Muscle of arm (tissue), 12 donors: ENCODE results near the gene GJB4. TPM values are rescaled to one million over a fixed set of nuclear protein-coding genes. Genes with fewer than 3 reads are reported as not detected.
"Not testable (repeated sequence)": the region's sequence is repeated elsewhere in the genome, so short reads cannot be mapped to it uniquely, and the experiment has no call there.

Experiments used
- DNase-seq: peaks from one replicate; pipeline ENCODE4 v3.0.0-alpha.2; 2013
- polyA plus RNA-seq, 12 donors: library from polyadenylated mRNA; unstranded; fragments of 120-200 nt; gene quantifications; one replicate each; pipeline ENCODE4 v1.2.1, GENCODE V29; 2013; ENCODE audit not compliant: insufficient read length in 12 of 12

Gene GJB4
- polyA plus RNA-seq, 12 donors = 0.05 to 0.77 (median 0.19) TPM; not detected in 7

GRCh38 chr1:34796990-34797389, 37.5 kb downstream of the GJB4 start:
- no peak for DNase-seq

- no peak for DNase-seq
Measured at GRCh38 chr1:34800214-34800613, 40.7 kb downstream of the GJB4 start.

GRCh38 chr1:34803770-34804169, 44.2 kb downstream of the GJB4 start:
- DNase-seq = no peak

- no peak for DNase-seq
Measured at GRCh38 chr1:34806396-34806795, 46.9 kb downstream of the GJB4 start.

GRCh38 chr1:34808051-34808810, 48.7 kb downstream of the GJB4 start:
- DNase-seq = no peak

- DNase-seq = not testable (repeated sequence)
Measured at GRCh38 chr1:34810781-34811180, 51.2 kb downstream of the GJB4 start.

Other genes with a start within 250 kb of the GJB4 start
- gene GJB5, start 4.7 kb upstream of the GJB4 start, polyA plus RNA-seq = 10 to 100 TPM in 1 of 12 donors, 1 to 10 TPM in 2, under 1 TPM in 5, not detected in 4; 0.18 to 10.8 (median 0.38) TPM
- gene GJB3, start 21.5 kb downstream of the GJB4 start, polyA plus RNA-seq = 1 to 10 TPM in 3 of 12 donors, under 1 TPM in 2, not detected in 7; 0.14 to 7.6 (median 1.2) TPM
- 10 to 100 TPM in 11 of 12 donors, not detected in 1; 27.2 to 58.0 (median 32.5) TPM for gene GJA4, start 33.3 kb downstream of the GJB4 start, polyA plus RNA-seq
- 10 to 100 TPM in 11 of 12 donors, not detected in 1; 17.9 to 66.6 (median 23.5) TPM for gene SMIM12, start 100.0 kb downstream of the GJB4 start, polyA plus RNA-seq
- 1 to 10 TPM in 1 of 12 donors, under 1 TPM in 9, not detected in 2; 0.07 to 3.4 (median 0.22) TPM for gene DLGAP3, start 169.9 kb downstream of the GJB4 start, polyA plus RNA-seq
- 10 to 100 TPM in 11 of 12 donors, not detected in 1; 14.8 to 26.5 (median 20.2) TPM for gene TMEM35B, start 225.6 kb downstream of the GJB4 start, polyA plus RNA-seq